ENCODE data around the gene UBLCP1. TPM values are rescaled to one million over a fixed set of nuclear protein-coding genes. Genes with fewer than 3 reads are reported as not detected.
"Not testable (repeated sequence)": the region's sequence is repeated elsewhere in the genome, so short reads cannot be mapped to it uniquely, and the experiment has no call there.

The UBLCP1 gene
- total and polyA plus RNA-seq, 11 donors: 11.9 to 20.4 (median 14.4) TPM

DNA sequence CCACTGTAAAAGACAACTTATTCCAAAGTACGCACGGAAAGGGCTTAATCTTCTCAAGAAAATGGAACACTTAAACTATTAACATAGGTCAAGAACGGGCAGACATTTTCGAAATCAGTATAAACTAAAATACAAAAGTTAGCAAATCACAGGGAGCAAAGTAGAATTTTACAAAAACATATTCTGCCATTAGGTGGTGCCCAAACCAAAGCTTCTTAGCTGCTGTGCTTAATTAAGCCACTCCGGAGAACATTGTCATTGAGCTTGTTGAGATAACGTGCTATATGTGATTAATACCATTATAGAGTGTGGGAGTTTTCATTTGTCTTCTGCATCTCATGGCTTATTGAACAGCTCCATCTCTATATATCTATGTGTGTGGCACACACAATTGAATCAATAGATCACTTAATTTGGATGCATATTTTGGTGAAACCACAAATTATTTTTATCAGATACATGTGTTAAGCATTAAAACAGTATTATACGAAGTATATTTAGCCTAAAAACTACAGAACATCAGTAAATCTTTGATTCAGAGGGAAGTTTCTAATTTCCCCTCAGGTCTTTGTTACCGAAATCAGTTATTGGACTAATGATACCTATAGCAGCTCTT lies 23.4 kb downstream of the UBLCP1 start:
- 52 to 59% (median 56%) methylated on average over 8 of the region's 8 CpGs for WGBS, 4 donors
- H3K27me3 ChIP-seq: no peaks in the 10 kb centered on the region
- ATAC-seq (peak in 2 of 4 donors; percentile 54 to 55), DNase-seq (no peak)
- no peak overlapping the region for H3K27ac ChIP-seq
- intact Hi-C loops (cut with DNase I): loop anchor here in 7 of 10 donors (2.0 to 10.0 kb wide), 3 partner anchors 628 to 701 kb away; partner anchors contain the start of gene ADRA1B (in 1 of the 7)
- TF ChIP-seq POLR2A (IDR thresholded peaks at IDR 0.05): no peak
- peak; percentile 13 to 63 (median 43) for TF ChIP-seq CTCF (IDR thresholded peaks at IDR 0.05)
- peaks cover 0 to 4% (median 0%) of the 10 kb centered on the region in 12 donors for H3K9me3 ChIP-seq
- H3K4me3 ChIP-seq: no peak overlapping the region
- H3K36me3 ChIP-seq: peaks cover 0 to 42% (median 29%) of the 10 kb centered on the region in 9 donors
- peaks cover 0 to 6% (median 0%) of the 10 kb centered on the region in 12 donors for H3K4me1 ChIP-seq

- WGBS, 4 donors: 81 to 93% (median 86%) methylated on average over 4 of the region's 4 CpGs
- peaks cover 0 to 6% (median 0%) of the 10 kb centered on the region in 12 donors for H3K4me1 ChIP-seq
- peaks cover 0 to 4% (median 2%) of the 10 kb centered on the region in 9 donors for H3K36me3 ChIP-seq
- ATAC-seq (no peak), DNase-seq (no peak)
- peaks cover 0 to 4% (median 0%) of the 10 kb centered on the region in 12 donors for H3K9me3 ChIP-seq
- H3K27me3 ChIP-seq: no peaks in the 10 kb centered on the region
- intact Hi-C loops (cut with DNase I): loop anchor here in 3 of 10 donors (10.0 kb wide), 3 partner anchors 144 to 694 kb away; partner anchors contain the start of gene ADRA1B (in 1 of the 3)
- no peak overlapping the region for H3K4me3 ChIP-seq
- TF ChIP-seq CTCF (IDR thresholded peaks at IDR 0.05): no peak
- TF ChIP-seq POLR2A (IDR thresholded peaks at IDR 0.05): no peak
- H3K27ac ChIP-seq: no peak overlapping the region
These were observed 27.7 kb downstream of the UBLCP1 start for GRCh38 chr5:159290741-159291140.

GRCh38 chr5:159294921-159295320 lies 31.8 kb downstream of the UBLCP1 start:
- TF ChIP-seq POLR2A (IDR thresholded peaks at IDR 0.05): no peak
- no peak for TF ChIP-seq CTCF (IDR thresholded peaks at IDR 0.05)
- Histone ChIP-seq H3K36me3 (no peaks in the 10 kb centered on the region), H3K4me3 (no peak overlapping the region), H3K4me1 (no peaks in the 10 kb centered on the region), H3K27ac (no peak overlapping the region), H3K27me3 (no peaks in the 10 kb centered on the region), H3K9me3 (peaks cover 0 to 12% (median 0%) of the 10 kb centered on the region in 12 donors)
- intact Hi-C loops (cut with DNase I): loop anchor here in 3 of 10 donors (10.0 kb wide), 3 partner anchors 140 to 690 kb away; partner anchors contain the start of gene ADRA1B (in 1 of the 3)
- DNase-seq: no peak
- no peak for ATAC-seq
- 91 to 94% (median 92%) methylated on average over 5 of the region's 5 CpGs for WGBS, 4 donors

DNA sequence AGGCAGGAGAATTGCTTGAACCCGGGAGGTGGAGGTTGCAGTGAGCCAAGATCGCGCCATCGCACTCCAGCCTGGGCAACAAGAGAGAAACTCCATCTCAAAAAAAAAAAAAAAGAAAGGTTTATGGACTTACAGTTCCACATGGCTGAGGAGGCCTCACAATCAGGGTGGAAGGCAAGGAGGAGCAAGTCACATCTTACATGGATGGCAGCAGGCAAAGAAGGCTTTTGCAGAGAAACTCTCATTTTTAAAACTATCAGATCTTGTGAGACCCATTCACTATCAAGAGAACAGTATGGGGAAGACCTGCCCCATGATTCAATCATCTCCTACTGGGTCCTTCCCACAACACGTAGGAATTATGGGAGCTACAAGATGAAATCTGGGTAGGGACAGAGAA lies 34.2 kb downstream of the UBLCP1 start:
- H3K27me3 ChIP-seq, H3K4me1 ChIP-seq, DNase-seq, H3K36me3 ChIP-seq, ATAC-seq, H3K27ac ChIP-seq, H3K4me3 ChIP-seq: not testable (repeated sequence)
- WGBS, 4 donors: 77 to 93% (median 87%) methylated on average over 5 of the region's 5 CpGs
- intact Hi-C loops (cut with DNase I): loop anchor here in 3 of 10 donors (10.0 kb wide), 3 partner anchors 138 to 688 kb away; partner anchors contain the start of gene ADRA1B (in 1 of the 3)
- peaks cover 0 to 23% (median 9%) of the 10 kb centered on the region in 12 donors for H3K9me3 ChIP-seq

Measured in heart left ventricle (tissue), 16 donors.